H1 (cell line): ENCODE measurements around the gene SPOCK2. TPM values are rescaled to one million over a fixed set of nuclear protein-coding genes. Genes with fewer than 3 reads are reported as not detected.

Source experiments
- CTCF ChIA-PET: fragments of 300-600 bp; sonication (Branson Sonifier 250); formaldehyde crosslinking; loops from one replicate; lab custom pipeline; 2021; ENCODE audit not compliant: partially characterized antibody; lab: Charles Lee
- POLR2A ChIA-PET: fragments of 300-600 bp; sonication (Branson Sonifier 250); formaldehyde crosslinking; loops from one replicate; lab custom pipeline; 2021; ENCODE audit warnings: inconsistent platforms; ENCODE audit not compliant: partially characterized antibody; lab: Charles Lee
- DNase-seq, 2 experiments: peaks; one replicate each; pipeline versions ENCODE4 v3.0.0 to v3.0.0-alpha.2; 2010 to 2022; ENCODE audit warnings: low spot score in 2 of 2, low read depth in 1 of 2, mixed read lengths in 1 of 2
- FAIRE-seq: peaks from 2 replicates; lab custom pipeline; 2011; peaks lifted over from hg19 to GRCh38; lab: Jason Lieb, UNC
- H2AFZ ChIP-seq: 2 replicates; pipeline ENCODE4 v1.8.1; 2012; ENCODE audit warnings: low read length, inconsistent platforms
- H2AK5ac ChIP-seq: 2 replicates; pipeline ENCODE4 v1.6.1; 2013; ENCODE audit warnings: low read depth, low read length
- H2BK120ac ChIP-seq: replicated peaks from 2 replicates; pipeline ENCODE3; 2013; ENCODE audit warnings: low read depth, low read length, inconsistent platforms
- H2BK12ac ChIP-seq: 2 replicates; pipeline ENCODE4 v1.6.1; 2013; ENCODE audit warnings: low read depth, low read length
- H2BK15ac ChIP-seq: 2 replicates; pipeline ENCODE4 v1.6.1; 2013; ENCODE audit warnings: low read length
- H2BK20ac ChIP-seq: 2 replicates; pipeline ENCODE4 v1.6.1; 2013; ENCODE audit warnings: low read length
- H2BK5ac ChIP-seq: 2 replicates; pipeline ENCODE4 v1.6.1; 2013; ENCODE audit warnings: low read depth, low read length
- H3K14ac ChIP-seq: 2 replicates; pipeline ENCODE4 v1.6.1; 2013; ENCODE audit warnings: inconsistent platforms; ENCODE audit not compliant: insufficient read length
- H3K18ac ChIP-seq: 2 replicates; pipeline ENCODE4 v1.6.1; 2013; ENCODE audit warnings: low read length; ENCODE audit errors: extremely low read depth
- H3K23ac ChIP-seq: 2 replicates; pipeline ENCODE4 v1.6.1; 2013; ENCODE audit warnings: inconsistent platforms; ENCODE audit not compliant: insufficient read length
- H3K23me2 ChIP-seq: 2 replicates; pipeline ENCODE4 v1.6.1; 2013; ENCODE audit warnings: low read depth, low read length
- H3K27ac ChIP-seq: 2 replicates; pipeline ENCODE4 v1.6.1; 2011; ENCODE audit warnings: low read depth, low read length, inconsistent platforms
- H3K27me3 ChIP-seq, 4 experiments: replicated peaks in 1 of 4; 1 replicate in 1 of 4; 2 replicates in 3 of 4; pipeline versions ENCODE4 v1.6.1 to v1.8.1; 2011 to 2013; ENCODE audit warnings: low read length in 3 of 4, mild to moderate bottlenecking in 3 of 4, inconsistent platforms in 2 of 4, mixed read lengths in 2 of 4, moderate library complexity in 1 of 4; ENCODE audit not compliant: control insufficient read depth in 3 of 4, insufficient read depth in 3 of 4; ENCODE audit errors: extremely low read depth in 1 of 4
- H3K36me3 ChIP-seq, 4 experiments: 2 replicates each; pipeline versions ENCODE4 v1.6.1 to v1.8.1; 2011 to 2013; ENCODE audit warnings: mild to moderate bottlenecking in 4 of 4, low read length in 3 of 4, moderate library complexity in 2 of 4, control low read depth in 1 of 4, inconsistent platforms in 1 of 4; ENCODE audit not compliant: insufficient read depth in 4 of 4, control insufficient read depth in 2 of 4
- H3K4ac ChIP-seq: replicated peaks from 2 replicates; pipeline ENCODE3; 2013; ENCODE audit warnings: low read length, low read depth, mixed read lengths, inconsistent platforms; ENCODE audit not compliant: insufficient read length
- H3K4me1 ChIP-seq, 4 experiments: replicated peaks in 1 of 4; 1 replicate in 1 of 4; 2 replicates in 3 of 4; pipeline versions ENCODE4 v1.6.1 to v1.8.1; 2011 to 2013; ENCODE audit warnings: low read length in 3 of 4, inconsistent platforms in 2 of 4, mixed read lengths in 1 of 4; ENCODE audit not compliant: insufficient read depth in 4 of 4, control insufficient read depth in 3 of 4
- H3K4me2 ChIP-seq, 2 experiments: 2 replicates each; pipeline versions ENCODE4 v1.6.1 to v1.8.1; 2011 to 2013; ENCODE audit warnings: low read depth in 2 of 2, low read length in 2 of 2, control low read depth in 1 of 2, inconsistent platforms in 1 of 2, mild to moderate bottlenecking in 1 of 2; ENCODE audit not compliant: insufficient read depth in 1 of 2
- H3K4me3 ChIP-seq, 4 experiments: fragments of 200-600, 300-600 bp in 1 of 4; sonication (generic), shearing (Covaris generic), sonication (Bioruptor Twin) in 1 of 4; 2 replicates each; pipeline versions ENCODE4 v1.5.1 to v1.8.1; 2011 to 2016; ENCODE audit warnings: low read length in 4 of 4, low read depth in 3 of 4, control low read depth in 2 of 4, inconsistent platforms in 2 of 4, mild to moderate bottlenecking in 2 of 4, mixed read lengths in 1 of 4, moderate library complexity in 1 of 4; ENCODE audit not compliant: insufficient read depth in 2 of 4; ENCODE audit errors: extremely low read depth in 1 of 4
- H3K56ac ChIP-seq: replicated peaks from 2 replicates; pipeline ENCODE3; 2013; ENCODE audit warnings: low read depth, mild to moderate bottlenecking, mixed read lengths, low read length, inconsistent platforms; ENCODE audit not compliant: insufficient read length
- H3K79me1 ChIP-seq: 2 replicates; pipeline ENCODE4 v1.6.1; 2013; ENCODE audit warnings: low read depth, low read length, control low read depth
- H3K79me2 ChIP-seq, 2 experiments: 2 replicates each; pipeline versions ENCODE4 v1.6.1 to v1.8.1; 2012 to 2013; ENCODE audit warnings: low read length in 2 of 2, mild to moderate bottlenecking in 2 of 2, inconsistent platforms in 1 of 2; ENCODE audit not compliant: insufficient read depth in 2 of 2, control insufficient read depth in 1 of 2
- H3K9ac ChIP-seq, 4 experiments: replicated peaks in 1 of 4; 1 replicate in 1 of 4; 2 replicates in 3 of 4; pipeline versions ENCODE4 v1.6.1 to v1.8.1; 2011 to 2013; ENCODE audit warnings: low read depth in 3 of 4, low read length in 3 of 4, control low read depth in 2 of 4, mild to moderate bottlenecking in 2 of 4, moderate library complexity in 2 of 4, inconsistent platforms in 1 of 4; ENCODE audit errors: extremely low read depth in 1 of 4
- H3K9me3 ChIP-seq, 2 experiments: 2 replicates each; pipeline versions ENCODE4 v1.6.1 to v1.8.1; 2012 to 2013; ENCODE audit warnings: mild to moderate bottlenecking in 2 of 2, moderate library complexity in 2 of 2, control low read depth in 1 of 2, inconsistent platforms in 1 of 2, low read depth in 1 of 2, low read length in 1 of 2, mixed read lengths in 1 of 2; ENCODE audit not compliant: insufficient read depth in 2 of 2
- H4K20me1 ChIP-seq, 2 experiments: replicated peaks in 1 of 2; 2 replicates each; pipeline versions ENCODE3 to v1.8.1; 2011 to 2013; ENCODE audit warnings: inconsistent platforms in 2 of 2, low read length in 2 of 2, mild to moderate bottlenecking in 1 of 2; ENCODE audit not compliant: insufficient read depth in 2 of 2, control insufficient read depth in 1 of 2
- H4K5ac ChIP-seq: 2 replicates; pipeline ENCODE4 v1.6.1; 2013; ENCODE audit warnings: low read length, low read depth, mixed read lengths, inconsistent platforms; ENCODE audit not compliant: insufficient read length
- H4K8ac ChIP-seq: 2 replicates; pipeline ENCODE4 v1.8.0; 2013; ENCODE audit warnings: mild to moderate bottlenecking, moderate library complexity, low read length, inconsistent platforms; ENCODE audit not compliant: insufficient read depth; ENCODE audit errors: extremely low read depth
- H4K91ac ChIP-seq: replicated peaks from 2 replicates; pipeline ENCODE3; 2013; ENCODE audit warnings: low read length, mixed read lengths, inconsistent platforms; ENCODE audit not compliant: insufficient read length
- BACH1 ChIP-seq: IDR thresholded peaks from 2 replicates; pipeline ENCODE4 v1.6.1; 2012; ENCODE audit warnings: low read length, improper control_type of control experiment
- WGBS, 2 experiments: shearing (Covaris generic) in 1 of 2; methylation state at CpG; one replicate each; pipeline versions ENCODE4 v1.1.6 to v1.1.7; 2013 to 2015; ENCODE audit warnings: low lambda C conversion rate in 2 of 2, mixed read lengths in 2 of 2, inconsistent platforms in 1 of 2, low coverage in 1 of 2, missing lambda C conversion rate in 1 of 2; ENCODE audit not compliant: insufficient replicate concordance in 2 of 2, insufficient coverage in 1 of 2, insufficient read length in 1 of 2; ENCODE audit errors: extremely low coverage in 1 of 2, missing lambda C conversion rate in 1 of 2; 5-methylcytosine and 5-hydroxymethylcytosine counted together
- polyA plus RNA-seq, 7 experiments: library from polyadenylated mRNA; depleted of rRNA in 3 of 7; stranded (reverse) in 5 of 7; unstranded in 2 of 7; fragments of >200 nt in 5 of 7; fragments of 200-250 nt in 2 of 7; gene quantifications; 1 replicate in 5 of 7; 2 replicates in 1 of 7; 4 replicates in 1 of 7; pipeline versions ENCODE4 v1.2.1 to v1.2.3, GENCODE V29; 2011 to 2013; ENCODE audit warnings: missing spikeins in 2 of 7, mixed read lengths in 2 of 7
- total RNA-seq: library from RNA; stranded (reverse); fragmentation: NEBNext Ultra II Directional; extraction: Animal tissue kit (Norgen Biotek cat#: 25700); gene quantifications from 2 replicates; pipeline ENCODE4 v1.2.1, GENCODE V29; 2021

The SPOCK2 gene
- total and polyA plus RNA-seq, 2 of the 8 experiments (the other 6 are each of a cell fraction or from before 2014, with no cell fraction given) = 1.5 to 1.9 TPM

DNA sequence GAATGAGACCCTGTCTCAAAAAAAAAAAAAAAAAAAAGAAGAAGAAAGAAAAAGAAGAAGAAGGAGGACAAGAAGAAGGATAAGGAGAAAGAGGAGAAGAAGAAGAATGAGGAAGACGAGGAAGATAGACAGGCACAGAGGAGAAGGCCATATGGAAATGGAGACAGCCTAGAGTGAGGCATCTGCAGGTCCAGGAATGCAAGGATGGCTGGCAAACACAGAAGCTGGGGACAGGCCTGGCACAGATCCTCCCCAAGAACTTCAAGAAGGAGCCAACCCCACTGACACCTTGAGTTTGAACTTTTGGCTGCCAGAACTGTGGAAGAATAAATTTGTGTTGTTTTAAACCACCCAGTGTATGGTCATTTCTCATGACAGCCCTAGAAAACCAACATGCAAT lies 38.9 kb downstream of the SPOCK2 start:
- no peak overlapping the region for H3K14ac ChIP-seq
- CTCF ChIA-PET = interaction anchor here (0.8 to 9.8 kb wide), 34 partner anchors 10 to 706 kb away, joined by 3 to 100 read pairs (median 4); partner anchors contain the start of genes CHST3 and SPOCK2
- no peak overlapping the region for H2BK15ac ChIP-seq
- WGBS, 2 experiments = 80% methylated on average over 1 of the region's 1 CpG; no CpG with 5 or more reads in 1 of the 2 experiments
- H3K56ac ChIP-seq = no peak overlapping the region
- DNase-seq = no peak
- H3K4me1 ChIP-seq = peaks cover 0 to 2% (median 0%) of the 10 kb centered on the region in 4 experiments; a peak in 2 of 7 replicates
- H2BK12ac ChIP-seq = no peak overlapping the region
- POLR2A ChIA-PET = interaction anchor here (1.1 kb wide), 1 partner anchor 224 kb away, joined by 3 read pairs; the partner anchor contains the start of gene DDIT4
- H3K9ac ChIP-seq = no peak overlapping the region
- H3K4me3 ChIP-seq = no peak overlapping the region
- 0 out of 2 replicates have a peak overlapping the region, but pooled peaks have one; percentile 0 for H2AK5ac ChIP-seq
- no peak overlapping the region for H3K4ac ChIP-seq
- H3K9me3 ChIP-seq = 0 out of 4 replicates have a peak, but pooled peaks cover 0 to 4% of the 10 kb centered on the region in 2 experiments
- no peaks in the 10 kb centered on the region for H3K79me1 ChIP-seq
- H4K91ac ChIP-seq = no peak overlapping the region
- H3K36me3 ChIP-seq = no peaks in the 10 kb centered on the region
- no peak for FAIRE-seq
- H3K27ac ChIP-seq = no peak overlapping the region
- no peak overlapping the region for H2BK5ac ChIP-seq
- H3K79me2 ChIP-seq = no peaks in the 10 kb centered on the region
- H4K5ac ChIP-seq = no peak overlapping the region
- no peak overlapping the region for H2BK120ac ChIP-seq
- no peak overlapping the region for H3K4me2 ChIP-seq
- H2AFZ ChIP-seq = no peak overlapping the region
- H3K23ac ChIP-seq = no peak overlapping the region
- no peak overlapping the region; the same call in 1 of the 2 replicates for H4K8ac ChIP-seq
- H3K23me2 ChIP-seq = no peaks in the 10 kb centered on the region
- H3K27me3 ChIP-seq = no peaks in the 10 kb centered on the region
- TF ChIP-seq BACH1 = no peak
- TF ChIP-seq, all 59 proteins: peak for 0
- Histone ChIP-seq H3K18ac (no peak overlapping the region), H2BK20ac (no peak overlapping the region), H4K20me1 (no peaks in the 10 kb centered on the region)
